IPS-NIHi7 (cell line): ENCODE data around the gene SERTM2.

Source experiments
- DNase-seq: peaks from one replicate; pipeline ENCODE4 v3.0.0; 2012; ENCODE audit warnings: mixed read lengths; ENCODE audit errors: extremely low spot score

The SERTM2 gene

GRCh38 chrX:111560801-111561200 is 49.4 kb downstream of the SERTM2 start:
- no peak for DNase-seq

- no peak for DNase-seq
These were observed 50.4 kb downstream of the SERTM2 start for GRCh38 chrX:111561851-111562250.

- no peak for DNase-seq
These were observed 56.3 kb downstream of the SERTM2 start for GRCh38 chrX:111567542-111568255.

- peak; percentile 76 for DNase-seq
These were observed 56.9 kb downstream of the SERTM2 start for GRCh38 chrX:111568354-111568753.

- DNase-seq: no peak
These were observed 57.4 kb downstream of the SERTM2 start for GRCh38 chrX:111568817-111569216.
